Suprapubic skin (tissue), 4 donors: Measurements from ENCODE around the gene FRAS1. TPM values are rescaled to one million over a fixed set of nuclear protein-coding genes. Genes with fewer than 3 reads are reported as not detected.

Experiments
- DNase-seq, 2 donors: peaks; one replicate each; pipeline ENCODE4 v3.0.0-alpha.2; 2019; ENCODE audit warnings: low spot score in 2 of 2
- H3K27ac ChIP-seq: fragments of 200-600 bp; sonication (generic); one replicate; pipeline ENCODE4 v1.5.1; 2019
- H3K27me3 ChIP-seq: fragments of 200-600 bp; sonication (generic); one replicate; pipeline ENCODE4 v1.5.1; 2019
- H3K36me3 ChIP-seq: fragments of 200-600 bp; sonication (generic); one replicate; pipeline ENCODE4 v1.5.1; 2019
- H3K4me1 ChIP-seq: fragments of 200-600 bp; sonication (generic); one replicate; pipeline ENCODE4 v1.5.1; 2019
- H3K4me3 ChIP-seq: fragments of 200-600 bp; sonication (generic); one replicate; pipeline ENCODE4 v1.5.1; 2019; ENCODE audit warnings: mild to moderate bottlenecking
- H3K9me3 ChIP-seq: fragments of 200-600 bp; sonication (generic); one replicate; pipeline ENCODE4 v1.5.1; 2019
- CTCF ChIP-seq, 2 donors: fragments of 200-600 bp in 1 of 2; fragments of 450-650 bp in 1 of 2; sonication (generic) in 1 of 2; IDR thresholded peaks; one replicate each; pipeline ENCODE4 v1.5.1; 2016 to 2019; ENCODE audit warnings: antibody characterized with exemption in 2 of 2, mild to moderate bottlenecking in 1 of 2, moderate library complexity in 1 of 2
- EP300 ChIP-seq: sonication (generic); formaldehyde crosslinking; IDR thresholded peaks from one replicate; pipeline ENCODE4 v1.6.1; 2017; ENCODE audit warnings: antibody characterized with exemption
- POLR2A ChIP-seq, 2 donors: fragments of 450-650 bp; IDR thresholded peaks; one replicate each; pipeline ENCODE4 v1.6.1; 2017; ENCODE audit warnings: antibody characterized with exemption in 2 of 2, mild to moderate bottlenecking in 2 of 2, moderate library complexity in 2 of 2
- POLR2AphosphoS5 ChIP-seq, 3 donors: sonication (generic); formaldehyde crosslinking; IDR thresholded peaks; one replicate each; pipeline ENCODE4 v1.6.1; 2017; ENCODE audit warnings: antibody characterized with exemption in 3 of 3
- WGBS: methylation state at CpG from one replicate; pipeline ENCODE4 v1.1.5; 2018; 5-methylcytosine and 5-hydroxymethylcytosine counted together
- total RNA-seq, 4 donors: library from RNA; depleted of rRNA; stranded (reverse); fragments of >200 nt; gene quantifications; one replicate each; pipeline ENCODE4 v1.1.0, GENCODE V29; 2016

FRAS1 gene
- total RNA-seq, 4 donors from 2014 or later, result 1.4 to 24.9 (median 3.8) TPM

DNA sequence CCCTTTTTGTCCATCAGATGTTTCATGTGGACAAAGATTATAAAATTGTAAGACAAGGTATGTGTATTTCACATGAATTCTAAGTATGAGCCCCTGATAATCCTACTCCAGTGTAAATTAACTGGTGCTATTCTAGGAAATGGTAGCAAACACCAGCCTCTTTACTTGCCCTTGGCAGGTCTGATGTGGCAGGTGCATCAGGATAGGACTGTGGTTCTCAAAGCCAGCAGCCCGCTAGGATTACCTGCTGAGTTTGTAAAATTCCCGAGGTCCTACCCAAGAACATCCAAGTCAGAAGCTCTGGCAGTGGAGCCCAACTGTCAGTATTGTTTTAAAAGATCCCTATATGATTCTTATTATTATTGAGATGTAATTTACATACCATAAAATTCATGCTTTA is 320.4 kb downstream of the FRAS1 start:
- H3K9me3 ChIP-seq, result no peaks in the 10 kb centered on the region
- no peak overlapping the region for H3K27ac ChIP-seq
- no peak for DNase-seq
- WGBS, result 95% methylated on average over 2 of the region's 2 CpGs
- TF ChIP-seq CTCF (IDR thresholded peaks at IDR 0.05) (no peak), POLR2A (IDR thresholded peaks at IDR 0.05) (no peak), EP300 (no peak), POLR2AphosphoS5 (IDR thresholded peaks at IDR 0.05) (no peak)
- peaks cover 1% of the 10 kb centered on the region for H3K4me1 ChIP-seq
- no peaks in the 10 kb centered on the region for H3K27me3 ChIP-seq
- H3K36me3 ChIP-seq, result no peaks in the 10 kb centered on the region
- no peak overlapping the region for H3K4me3 ChIP-seq

GRCh38 chr4:78379040-78379439 is 321.9 kb downstream of the FRAS1 start:
- no peak for TF ChIP-seq POLR2A (IDR thresholded peaks at IDR 0.05)
- TF ChIP-seq EP300, result no peak
- no peak for TF ChIP-seq POLR2AphosphoS5 (IDR thresholded peaks at IDR 0.05)
- TF ChIP-seq CTCF (IDR thresholded peaks at IDR 0.05), result no peak
- Histone ChIP-seq H3K4me3 (no peak overlapping the region), H3K9me3 (no peaks in the 10 kb centered on the region), H3K4me1 (no peaks in the 10 kb centered on the region), H3K36me3 (no peaks in the 10 kb centered on the region), H3K27me3 (no peaks in the 10 kb centered on the region), H3K27ac (no peak overlapping the region)
- no peak for DNase-seq
- WGBS, result 88% methylated on average over 4 of the region's 4 CpGs

GRCh38 chr4:78379991-78380729 is 323.0 kb downstream of the FRAS1 start:
- H3K4me1 ChIP-seq, result no peaks in the 10 kb centered on the region
- H3K27me3 ChIP-seq, result no peaks in the 10 kb centered on the region
- no peak overlapping the region for H3K4me3 ChIP-seq
- H3K27ac ChIP-seq, result no peak overlapping the region
- WGBS, result 65% methylated on average over 4 of the region's 4 CpGs
- H3K36me3 ChIP-seq, result no peaks in the 10 kb centered on the region
- no peak for DNase-seq
- no peaks in the 10 kb centered on the region for H3K9me3 ChIP-seq
- TF ChIP-seq CTCF (IDR thresholded peaks at IDR 0.05) (no peak), POLR2AphosphoS5 (IDR thresholded peaks at IDR 0.05) (no peak), POLR2A (IDR thresholded peaks at IDR 0.05) (no peak), EP300 (no peak)

DNA sequence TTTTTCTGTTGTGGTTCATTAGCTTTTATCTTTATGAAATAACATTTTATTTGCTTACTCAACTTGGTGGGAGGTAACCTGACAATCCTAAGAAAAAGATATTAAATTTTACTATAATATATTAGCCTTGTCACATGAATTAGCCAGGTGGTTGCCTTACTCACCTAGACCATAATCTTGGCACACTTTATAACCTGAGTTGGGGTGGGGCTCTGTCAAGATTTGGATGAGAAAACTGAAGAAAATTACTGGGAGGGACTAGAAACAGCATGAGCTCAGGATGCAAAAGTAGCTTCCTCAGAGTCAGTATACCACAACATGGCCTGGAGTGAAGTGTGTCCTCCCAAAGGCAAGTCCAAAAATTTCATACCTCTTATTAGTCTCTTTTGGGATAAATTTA is 329.6 kb downstream of the FRAS1 start:
- Histone ChIP-seq H3K27ac (no peak overlapping the region), H3K36me3 (no peaks in the 10 kb centered on the region), H3K9me3 (no peaks in the 10 kb centered on the region), H3K27me3 (no peaks in the 10 kb centered on the region), H3K4me1 (no peaks in the 10 kb centered on the region), H3K4me3 (no peak overlapping the region)
- no peak for DNase-seq
- TF ChIP-seq EP300 (no peak), POLR2A (IDR thresholded peaks at IDR 0.05) (no peak), CTCF (IDR thresholded peaks at IDR 0.05) (no peak), POLR2AphosphoS5 (IDR thresholded peaks at IDR 0.05) (no peak)

- no peak for TF ChIP-seq CTCF (IDR thresholded peaks at IDR 0.05)
- no peak for TF ChIP-seq EP300
- TF ChIP-seq POLR2A (IDR thresholded peaks at IDR 0.05), result no peak
- TF ChIP-seq POLR2AphosphoS5 (IDR thresholded peaks at IDR 0.05), result no peak
- no peaks in the 10 kb centered on the region for H3K4me1 ChIP-seq
- no peaks in the 10 kb centered on the region for H3K36me3 ChIP-seq
- H3K27me3 ChIP-seq, result no peaks in the 10 kb centered on the region
- peaks cover 7% of the 10 kb centered on the region for H3K9me3 ChIP-seq
- no peak overlapping the region for H3K4me3 ChIP-seq
- WGBS, result 69% methylated on average over 1 of the region's 1 CpG
- DNase-seq, result no peak
- H3K27ac ChIP-seq, result no peak overlapping the region
Observed at GRCh38 chr4:78395642-78396041, 338.5 kb downstream of the FRAS1 start.
